Glomerular visceral epithelial cell (primary cell): ENCODE data around the gene CAMK1D.
"Not testable (repeated sequence)": the region's sequence is repeated elsewhere in the genome, so short reads cannot be mapped to it uniquely, and the experiment has no call there.

Source experiments
- DNase-seq: peaks from one replicate; pipeline ENCODE4 v3.0.0-alpha.2; 2016; ENCODE audit errors: extremely low spot score

The CAMK1D gene

DNA sequence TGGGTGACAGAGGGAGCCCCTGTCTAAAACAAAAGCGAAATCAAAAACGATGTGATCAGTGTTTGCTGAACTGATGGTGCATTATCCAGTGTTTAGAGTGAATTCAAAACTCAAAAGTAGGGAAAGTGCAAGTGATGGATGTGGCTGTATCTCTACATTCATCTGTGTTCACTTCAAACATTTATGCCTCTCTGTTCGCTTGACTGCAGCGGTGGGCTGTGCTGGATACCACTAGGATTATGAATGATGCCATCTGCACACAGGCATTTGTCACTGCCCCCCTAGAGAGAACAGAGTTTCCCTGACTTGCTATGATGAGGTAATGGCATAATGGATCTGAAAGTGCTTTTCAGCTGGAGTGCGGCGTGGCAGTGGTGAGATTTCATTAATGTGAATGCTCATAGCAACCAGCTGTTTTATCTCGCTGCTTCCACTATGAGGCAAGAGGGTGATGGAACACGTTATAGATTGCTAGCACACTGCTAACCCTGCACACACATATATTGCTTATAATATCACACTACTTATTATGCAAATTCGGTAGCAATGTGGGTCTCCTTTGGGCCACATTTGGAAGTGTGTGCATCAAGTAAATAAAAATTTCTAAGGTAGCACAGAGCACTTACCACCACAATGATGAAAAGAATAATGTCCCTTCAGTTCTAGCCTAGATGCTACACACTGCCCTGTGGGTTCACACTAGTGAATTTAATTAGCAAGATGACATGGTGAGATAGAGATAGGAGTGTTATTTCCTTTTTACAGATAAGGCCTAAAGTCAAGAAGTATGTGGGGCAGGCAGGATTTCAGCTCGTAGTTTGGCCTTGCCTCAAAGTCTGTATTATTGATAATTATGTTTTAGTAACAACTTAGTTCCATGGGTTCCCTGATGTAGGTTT, 164.7 kb downstream of the CAMK1D start:
- peak; percentile 79 for DNase-seq

DNA sequence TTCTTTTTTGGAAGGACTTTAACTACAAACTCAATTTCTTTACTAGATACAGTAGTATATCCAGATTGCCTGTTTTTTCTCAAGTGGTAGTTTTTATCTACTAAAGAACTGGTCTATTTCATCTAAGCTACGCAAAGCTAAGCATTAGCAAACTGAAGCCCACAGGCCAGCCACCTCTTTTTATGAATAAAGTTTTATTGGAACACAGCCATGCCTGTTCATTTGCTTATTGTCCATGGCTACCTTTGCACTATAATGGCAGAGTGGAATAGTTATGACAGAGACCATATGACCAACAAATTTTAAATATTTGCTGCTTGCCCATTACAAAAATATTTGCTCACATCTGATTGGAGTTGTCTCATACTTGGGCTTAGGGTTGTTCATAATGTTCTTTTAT, 168.7 kb downstream of the CAMK1D start:
- DNase-seq: no peak

DNA sequence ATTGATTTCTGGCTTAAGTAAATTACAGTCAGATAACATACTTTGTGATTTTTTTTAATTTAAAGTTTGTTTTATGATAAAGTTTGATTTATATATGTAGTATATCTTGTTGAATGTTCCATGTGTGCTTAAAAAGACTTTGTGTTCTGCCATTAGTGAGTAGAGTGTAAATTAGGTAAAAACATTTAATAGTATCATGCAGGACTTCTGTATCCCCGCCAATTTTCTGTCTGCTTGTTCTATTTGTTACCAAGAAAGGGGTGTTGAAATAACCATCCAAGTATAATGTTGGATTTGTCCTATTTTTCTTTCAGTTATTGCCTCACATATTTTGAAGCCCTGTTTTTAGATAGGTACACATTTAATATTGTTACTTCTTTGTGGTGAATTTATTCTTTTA, 172.1 kb downstream of the CAMK1D start:
- no peak for DNase-seq

DNA sequence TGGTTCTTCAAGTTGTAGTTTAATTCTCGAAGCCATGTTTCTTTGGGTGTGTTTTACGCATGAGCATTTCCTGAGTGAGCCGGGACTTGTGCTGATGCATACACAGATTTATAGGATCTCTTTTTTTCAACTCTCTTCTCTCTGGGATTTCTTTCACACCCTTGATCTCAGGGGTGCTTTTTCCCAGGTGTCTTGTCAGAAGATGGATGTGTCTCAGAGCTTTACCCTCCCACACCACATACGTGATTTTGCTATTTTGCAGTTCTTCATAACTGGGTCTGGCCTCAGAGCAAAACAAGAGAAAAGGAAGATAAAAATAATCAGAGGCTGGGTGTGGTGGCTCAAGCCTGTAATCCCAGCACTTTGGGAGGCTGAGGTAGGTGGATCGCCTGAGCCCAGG, 177.0 kb downstream of the CAMK1D start:
- no peak for DNase-seq

DNA sequence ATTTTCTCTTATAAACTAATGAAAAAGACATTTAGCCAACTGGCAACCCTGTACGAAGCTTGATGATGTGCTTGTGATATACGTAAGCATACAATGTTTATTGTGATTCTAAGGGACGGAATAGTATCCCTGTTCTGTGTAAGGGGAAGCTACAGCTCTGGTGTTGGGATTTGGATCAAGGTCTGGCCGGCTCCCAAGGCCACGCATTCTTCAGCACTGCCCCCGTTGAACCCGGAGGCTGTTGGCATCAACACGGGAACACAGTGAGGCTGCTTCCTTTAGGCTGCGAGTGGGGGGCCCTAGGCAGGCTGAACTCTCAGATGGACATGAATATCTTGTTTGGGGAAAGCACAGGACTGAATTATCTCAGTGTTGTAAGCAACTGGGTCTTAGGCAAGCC, 180.6 kb downstream of the CAMK1D start:
- no peak for DNase-seq

DNA sequence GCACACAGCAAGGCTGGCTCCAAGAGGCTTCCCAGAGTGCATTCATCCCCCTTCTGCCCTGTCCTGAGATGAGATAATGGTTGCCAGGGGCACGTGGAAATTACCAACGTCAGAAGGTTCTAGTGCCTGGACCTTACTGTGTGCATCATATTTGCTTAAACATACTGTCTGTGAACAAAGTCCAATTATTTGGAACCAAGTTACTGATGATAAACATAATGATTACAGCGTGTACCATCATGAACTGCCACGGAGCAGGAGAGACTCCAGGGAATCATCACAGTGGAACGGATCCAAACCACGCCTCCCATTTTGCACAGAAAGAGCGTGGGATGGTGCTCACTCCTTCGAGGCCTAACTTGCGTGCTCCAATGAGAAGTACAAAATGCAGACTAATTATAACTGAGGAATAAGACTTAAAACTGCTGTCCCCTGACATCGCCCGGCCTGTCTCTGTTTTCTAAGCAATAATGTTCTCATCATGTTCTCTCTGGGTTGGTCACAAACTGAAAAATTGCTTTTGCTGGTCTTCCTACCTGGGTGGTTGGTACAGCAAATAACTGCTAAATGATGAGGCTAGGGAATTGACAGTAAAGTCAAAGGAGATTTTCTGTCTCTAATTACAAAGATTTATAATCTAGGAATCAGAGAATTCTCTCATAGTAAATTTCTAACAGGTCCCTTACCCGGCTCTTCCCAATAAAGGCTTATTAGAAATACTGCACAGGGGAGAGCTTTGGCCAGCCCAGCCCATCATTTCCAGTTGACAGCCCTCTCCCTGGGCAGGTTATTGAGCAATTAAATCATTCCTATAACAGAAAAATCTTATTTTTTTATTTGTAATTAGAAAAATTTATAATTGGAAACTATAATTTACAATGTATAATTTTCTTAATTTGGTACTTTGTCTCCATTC, 182.2 kb downstream of the CAMK1D start:
- DNase-seq: no peak

DNA sequence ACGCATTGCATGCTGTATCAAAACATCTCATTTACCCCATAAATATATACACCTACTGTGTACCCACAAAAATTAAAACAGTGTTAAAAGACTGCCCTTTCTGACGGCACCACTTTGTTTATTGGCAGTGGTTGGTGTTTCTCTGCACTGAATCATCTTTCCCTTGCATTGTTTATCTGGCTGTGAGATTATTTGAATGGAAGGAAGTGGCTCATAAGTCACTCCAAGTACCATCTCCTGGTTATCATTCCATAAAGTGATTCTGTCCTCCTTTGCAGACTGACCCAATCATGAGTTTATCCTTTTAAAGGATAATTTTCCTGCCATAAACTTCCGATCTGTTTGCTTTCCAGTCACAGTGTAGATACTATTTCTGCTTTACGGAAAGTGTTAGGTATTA, 183.8 kb downstream of the CAMK1D start:
- DNase-seq: no peak

DNA sequence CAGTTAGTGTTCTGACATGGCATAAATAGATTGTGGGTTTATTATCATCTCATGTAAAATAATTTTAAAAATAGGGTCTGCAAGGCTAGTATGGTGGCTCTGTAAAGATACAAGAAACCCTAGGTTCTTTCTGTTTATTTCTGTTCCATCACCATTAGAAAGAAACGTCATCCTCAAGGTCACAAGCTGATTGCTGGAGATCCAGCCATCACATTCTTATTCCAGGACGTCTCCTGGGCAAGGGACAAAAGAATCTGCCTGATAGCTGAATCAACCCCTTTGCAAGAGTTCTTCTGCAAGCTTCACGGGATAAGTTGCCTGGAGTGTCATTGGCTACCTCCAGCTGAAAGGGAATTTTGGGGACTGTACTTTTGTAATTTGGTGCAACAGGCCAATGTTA, 184.4 kb downstream of the CAMK1D start:
- DNase-seq: no peak

DNA sequence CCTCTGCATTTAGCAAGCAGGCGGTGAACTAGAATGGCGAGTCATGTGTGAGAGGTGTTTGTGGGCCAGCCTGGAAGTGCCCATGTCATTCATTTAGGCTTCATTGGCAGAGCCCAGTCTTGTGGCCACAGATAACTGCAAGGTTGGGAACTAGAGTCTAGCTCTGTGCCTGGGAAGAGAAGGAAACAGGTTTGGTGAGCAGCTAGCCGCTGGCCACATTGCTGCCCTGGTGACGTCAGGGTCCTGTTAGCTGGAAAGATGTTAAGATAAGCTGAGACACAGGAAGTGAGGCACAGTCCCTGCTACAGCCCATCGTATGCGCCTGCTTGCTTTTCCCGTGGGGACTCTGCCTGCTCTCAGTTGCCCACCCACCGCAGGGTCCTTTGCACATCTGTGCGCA, 185.5 kb downstream of the CAMK1D start:
- no peak for DNase-seq

DNA sequence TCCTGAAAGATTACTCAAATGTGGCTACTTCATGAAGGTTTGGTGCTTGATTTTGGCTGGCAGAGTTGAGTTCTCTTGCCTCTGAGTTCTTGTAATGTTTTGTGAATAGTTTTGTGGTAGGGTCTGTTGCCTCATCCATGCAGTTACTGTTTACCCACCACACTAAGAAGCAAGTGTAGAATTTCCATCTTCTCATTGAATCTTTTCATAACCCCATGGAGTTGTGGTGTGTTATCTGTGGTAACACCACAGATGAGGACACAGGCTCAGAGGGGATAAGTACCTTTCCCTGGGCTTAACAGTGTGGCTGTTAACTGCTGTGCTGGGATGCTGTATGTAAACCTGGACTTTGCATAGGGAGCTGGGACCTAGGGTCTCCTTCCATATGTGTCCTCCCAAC, 186.3 kb downstream of the CAMK1D start:
- DNase-seq: no peak

DNA sequence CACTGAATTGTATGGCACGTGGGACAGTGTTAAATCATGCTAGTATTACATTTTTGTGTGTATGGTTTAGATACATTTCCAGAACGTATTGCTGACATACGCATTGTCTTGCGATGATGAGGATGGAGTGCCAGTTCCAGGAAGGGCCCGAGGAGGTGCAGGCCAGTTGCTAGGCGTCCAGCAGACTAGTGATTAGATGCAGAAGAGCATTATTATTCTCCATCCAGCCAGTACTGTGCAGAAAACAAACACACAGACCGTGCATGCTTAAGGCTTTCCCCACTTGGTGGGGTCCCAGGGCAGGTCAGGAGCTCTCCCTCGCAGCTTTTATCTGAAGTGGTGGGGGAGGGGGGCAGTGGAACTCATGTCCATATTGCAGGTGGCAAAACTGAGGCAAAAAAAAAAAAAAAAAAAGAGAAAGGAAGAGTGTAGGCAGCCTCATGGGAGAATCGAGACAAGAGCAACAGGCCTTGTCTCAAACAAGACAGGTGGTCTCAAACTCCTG, 189.2 kb downstream of the CAMK1D start:
- no peak for DNase-seq

DNA sequence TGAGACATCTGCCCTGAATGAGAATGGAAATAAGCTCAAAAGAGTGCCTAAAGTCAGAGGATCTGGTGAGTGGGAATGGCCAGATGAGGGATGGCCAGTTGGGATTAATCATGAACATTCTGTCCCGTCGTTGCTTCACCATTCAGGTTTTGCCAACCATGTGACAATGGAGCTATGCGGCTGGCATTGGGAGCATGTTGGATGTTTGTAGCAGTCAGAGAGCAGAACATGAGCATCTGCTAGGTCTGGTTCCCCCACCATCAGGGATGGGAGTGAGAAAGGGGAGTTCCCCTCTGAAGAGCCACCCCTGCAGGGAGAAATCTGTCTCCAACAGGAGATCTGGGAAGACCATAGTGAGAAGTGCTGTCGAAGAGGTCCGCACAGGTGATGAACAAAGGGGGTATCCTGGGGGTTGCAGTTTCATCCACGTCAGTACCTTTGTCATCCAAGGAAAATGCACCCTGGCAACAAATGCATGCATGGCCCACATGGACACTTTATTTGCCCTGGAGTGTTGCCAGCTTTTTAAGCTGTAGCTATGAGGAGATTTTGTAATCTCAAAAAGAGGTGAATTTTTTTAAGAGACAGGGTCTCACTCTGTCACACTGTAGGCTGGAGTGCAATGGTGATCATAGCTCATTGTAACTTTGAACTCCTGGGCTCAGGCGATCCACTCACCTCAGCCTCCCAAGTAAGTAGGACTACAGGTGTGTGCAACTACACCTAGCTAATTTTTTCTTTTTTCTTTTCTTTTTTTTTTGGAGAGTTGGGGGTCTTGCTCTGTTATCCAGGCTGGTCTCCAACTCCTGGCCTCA, 190.2 kb downstream of the CAMK1D start:
- no peak for DNase-seq

DNA sequence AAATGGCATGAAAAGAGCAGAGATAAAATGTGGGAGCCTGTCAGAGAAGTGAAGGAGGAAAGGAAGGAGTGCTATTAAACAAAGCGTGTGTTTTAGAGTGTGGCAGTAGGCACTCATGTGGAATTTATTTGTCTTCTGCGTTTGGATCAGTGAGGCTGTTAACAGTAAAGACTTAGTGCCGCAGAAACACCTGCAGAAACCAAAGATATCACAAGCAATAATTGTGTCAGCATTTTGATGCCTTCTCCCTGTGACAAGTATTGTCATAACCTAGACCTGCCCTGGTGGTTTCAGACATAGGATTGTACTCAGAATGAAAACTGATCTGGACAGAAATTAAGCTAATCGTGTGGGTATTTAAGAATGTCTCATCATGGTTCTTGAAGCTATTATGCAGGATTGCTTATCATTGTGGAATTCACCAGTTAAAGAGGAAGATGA, 191.0 kb downstream of the CAMK1D start:
- no peak for DNase-seq

DNA sequence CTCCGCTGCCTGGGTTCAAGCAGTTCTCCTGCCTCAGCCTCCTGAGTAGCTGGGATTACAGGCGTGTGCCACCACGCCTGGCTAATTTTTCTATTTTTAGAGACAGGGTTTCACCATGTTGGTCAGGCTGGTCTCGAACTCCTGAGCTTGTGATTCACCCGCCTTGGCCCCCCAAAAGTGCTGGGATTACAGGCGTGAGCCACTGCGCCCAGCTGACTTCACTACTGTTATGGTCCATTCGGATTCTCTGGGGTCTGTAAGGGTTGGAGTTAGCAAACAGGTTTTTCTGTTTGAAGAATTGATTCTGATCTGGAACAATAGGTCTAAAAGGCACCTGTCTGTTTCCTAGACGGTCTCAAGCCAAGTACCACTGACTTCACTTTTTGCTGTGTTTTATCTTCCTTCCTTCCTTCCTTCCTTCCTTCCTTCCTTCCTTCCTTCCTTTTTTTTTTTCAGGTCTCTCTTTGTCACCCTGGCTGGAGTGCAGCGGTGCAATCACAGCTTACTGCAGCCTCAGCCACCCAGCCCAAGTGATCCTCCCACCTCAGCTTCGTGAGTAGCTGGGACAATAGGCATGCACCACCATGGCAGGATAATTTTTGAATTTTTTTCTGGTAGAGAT, 192.2 kb downstream of the CAMK1D start:
- no peak for DNase-seq

DNA sequence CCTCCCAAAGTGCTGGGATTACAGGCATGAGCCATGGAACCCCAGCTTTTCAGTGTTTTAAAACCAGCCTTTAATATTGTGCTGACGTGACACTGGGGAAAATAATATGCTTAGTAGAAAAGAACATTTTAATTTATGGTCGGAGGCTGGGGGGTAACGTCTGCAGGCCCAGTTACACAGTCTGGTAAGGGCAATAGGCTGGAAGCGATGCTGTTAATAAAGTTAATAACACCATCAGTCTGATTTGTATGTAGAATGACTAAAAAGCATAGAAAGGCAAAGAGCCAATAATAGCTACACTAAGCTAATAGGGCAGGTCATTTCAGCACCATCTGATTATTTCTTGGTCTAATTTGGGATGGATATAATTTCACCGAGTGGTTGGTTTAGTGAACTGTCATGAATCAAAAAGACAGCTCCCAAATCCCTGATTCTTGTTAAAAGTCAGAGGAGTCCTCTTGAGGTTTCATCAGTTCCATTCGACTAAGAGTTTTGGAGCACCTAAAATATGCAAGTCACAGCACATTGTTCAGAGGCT, 192.9 kb downstream of the CAMK1D start:
- DNase-seq: no peak

DNA sequence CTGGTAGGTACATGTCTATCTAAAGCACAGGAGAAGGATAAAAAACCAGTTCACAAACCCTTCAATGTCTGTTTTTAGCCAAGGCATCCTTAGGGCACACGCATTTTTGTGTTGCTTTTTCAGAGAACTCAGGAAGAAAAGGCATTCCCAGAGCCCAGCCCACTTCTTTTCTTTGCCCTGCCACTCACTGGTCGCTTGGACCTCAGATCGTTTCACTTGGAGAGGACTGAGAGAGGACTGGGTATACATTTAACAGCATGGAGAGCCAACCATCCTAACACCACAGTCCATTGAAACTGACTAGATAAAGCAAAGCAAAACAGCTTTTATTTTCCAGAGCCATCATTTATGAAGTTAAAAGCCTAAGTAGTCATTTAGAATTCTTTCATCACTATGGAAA, 194.2 kb downstream of the CAMK1D start:
- no peak for DNase-seq

DNA sequence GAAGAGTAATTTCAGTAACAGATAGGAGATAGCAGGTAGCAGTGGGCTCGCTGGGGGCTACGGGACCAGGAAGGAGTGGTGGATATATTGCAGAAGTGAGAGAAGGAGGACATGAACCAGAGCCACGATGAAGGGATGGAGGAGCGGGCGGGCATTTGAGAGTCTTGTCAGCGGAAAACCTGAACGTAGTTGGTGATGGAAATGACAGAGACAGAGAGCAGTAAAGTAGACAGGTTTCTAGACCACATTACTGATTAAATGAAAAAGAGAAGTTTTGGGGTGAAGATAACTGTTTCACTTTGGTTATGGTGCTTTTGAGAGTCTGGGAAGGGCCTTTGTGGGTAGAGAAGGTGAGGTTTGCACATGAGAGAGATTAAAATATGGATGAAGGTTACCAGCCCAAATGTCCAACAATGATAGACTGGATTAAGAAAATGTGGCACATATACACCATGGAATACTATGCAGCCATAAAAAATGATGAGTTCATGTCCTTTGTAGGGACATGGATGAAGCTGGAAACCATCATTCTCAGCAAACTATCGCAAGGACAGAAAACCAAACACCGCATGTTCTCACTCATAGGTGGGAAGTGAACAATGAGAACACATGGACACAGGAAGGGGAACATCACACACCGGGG, 196.9 kb downstream of the CAMK1D start:
- DNase-seq: not testable (repeated sequence)

DNA sequence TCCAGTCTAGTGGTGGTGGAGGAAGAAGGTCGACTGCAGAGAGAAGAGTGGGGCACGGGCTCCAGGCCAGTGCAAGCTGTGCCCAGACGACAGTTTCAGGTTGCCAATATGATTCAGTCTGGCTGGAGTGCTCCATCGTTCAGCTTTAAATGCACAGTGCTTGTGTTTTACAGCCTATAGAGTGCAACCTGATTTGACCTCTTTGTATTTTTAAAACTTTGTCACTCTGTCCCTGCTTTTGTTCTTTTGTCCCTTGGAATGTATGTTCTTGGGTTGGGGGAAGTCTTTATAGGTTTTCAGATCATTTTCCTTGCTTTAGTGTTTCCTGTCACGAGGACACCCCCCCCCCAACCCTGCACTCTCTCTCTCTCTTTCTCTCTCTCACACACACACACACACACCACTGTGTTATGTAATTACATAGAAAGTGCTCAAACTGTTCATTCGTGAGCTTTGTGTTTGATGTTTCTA, 198.0 kb downstream of the CAMK1D start:
- DNase-seq: no peak

DNA sequence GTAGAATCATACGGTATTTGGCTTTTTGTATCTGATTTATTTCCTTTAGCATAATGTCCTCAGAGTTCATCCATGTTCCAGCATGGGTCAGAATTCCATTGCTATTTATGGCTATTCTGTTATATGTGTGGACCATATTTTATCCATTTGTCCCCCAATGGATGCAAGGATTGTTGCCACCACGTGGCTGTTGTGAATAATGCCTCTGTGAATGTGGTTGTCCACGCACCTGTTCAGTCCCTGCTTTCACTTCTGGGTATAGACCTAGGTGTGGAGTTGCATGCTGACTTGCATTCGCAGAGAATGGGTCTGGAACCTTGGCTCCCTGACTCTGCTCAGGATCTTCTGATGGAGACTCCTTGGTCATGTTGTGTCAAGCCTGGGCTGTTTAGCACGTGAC, 199.9 kb downstream of the CAMK1D start:
- no peak for DNase-seq

DNA sequence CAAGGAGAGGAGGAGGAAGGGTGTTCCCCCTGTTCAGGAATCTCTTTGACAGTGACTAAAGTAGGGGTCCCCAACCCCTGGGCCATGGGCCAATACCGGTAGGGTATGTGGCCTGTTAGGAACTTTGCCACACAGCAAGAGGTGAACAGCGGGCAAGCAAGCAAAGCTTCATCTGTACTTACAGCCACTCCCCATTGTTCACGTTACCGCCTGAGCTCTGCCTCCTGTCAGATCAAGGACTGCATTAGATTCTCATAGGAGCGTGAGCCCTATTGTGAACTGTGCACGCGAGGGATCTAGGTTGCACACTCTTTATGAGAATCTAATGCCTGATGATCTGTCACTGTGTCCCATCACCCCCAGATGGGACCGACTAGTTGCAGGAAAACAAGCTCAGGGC, 201.6 kb downstream of the CAMK1D start:
- no peak for DNase-seq
